HG03159 (cell line): ENCODE data around the gene SDK1.
A peak's percentile ranks its signal among the peaks of the same experiment; 100 is the strongest.

Source experiments
- ATAC-seq: cut with Tn5 transposase; IDR thresholded peaks from one replicate; pipeline ENCODE4 v1.9.1; 2021; ENCODE audit warnings: mild to moderate bottlenecking, moderate library complexity; ENCODE audit not compliant: unreplicated experiment

SDK1 gene

DNA sequence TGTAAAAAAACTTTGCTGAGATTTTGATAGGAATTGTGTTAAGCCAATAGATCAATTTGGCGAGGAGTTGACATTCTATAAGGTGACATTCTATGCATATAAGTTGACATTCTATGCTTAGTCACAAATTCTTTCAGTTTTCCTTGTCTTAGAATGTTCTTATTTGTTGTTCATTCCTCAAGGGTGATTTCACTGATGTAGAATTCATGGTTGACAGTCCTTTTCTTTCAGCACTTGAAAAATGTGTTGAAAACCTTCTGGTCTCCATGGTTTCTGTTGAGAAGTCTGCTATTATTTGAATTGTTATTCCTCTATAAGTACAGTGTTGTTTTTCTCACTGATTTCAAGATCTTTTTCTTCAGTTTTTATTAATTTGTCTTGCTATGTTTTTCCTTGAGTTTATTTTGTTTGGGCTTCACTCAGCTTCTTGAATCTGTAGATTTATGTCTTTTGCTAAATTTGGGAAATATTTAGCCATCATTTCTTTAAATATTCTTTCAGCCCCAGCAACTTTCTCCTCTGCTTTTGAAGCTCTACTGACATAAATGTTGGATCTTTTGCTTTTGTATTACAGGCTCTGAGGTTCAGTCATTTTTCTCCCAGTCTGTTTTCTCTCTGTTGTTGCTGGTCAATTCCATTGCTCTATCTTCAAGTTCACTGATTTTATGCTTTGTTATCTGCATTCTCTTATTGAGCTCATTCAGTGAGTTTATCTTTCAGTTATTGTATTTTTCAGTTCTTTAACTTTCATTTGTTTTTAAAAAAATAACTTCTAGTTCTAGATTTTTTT, 154.9 kb downstream of the SDK1 start:
- ATAC-seq, result no peak

DNA sequence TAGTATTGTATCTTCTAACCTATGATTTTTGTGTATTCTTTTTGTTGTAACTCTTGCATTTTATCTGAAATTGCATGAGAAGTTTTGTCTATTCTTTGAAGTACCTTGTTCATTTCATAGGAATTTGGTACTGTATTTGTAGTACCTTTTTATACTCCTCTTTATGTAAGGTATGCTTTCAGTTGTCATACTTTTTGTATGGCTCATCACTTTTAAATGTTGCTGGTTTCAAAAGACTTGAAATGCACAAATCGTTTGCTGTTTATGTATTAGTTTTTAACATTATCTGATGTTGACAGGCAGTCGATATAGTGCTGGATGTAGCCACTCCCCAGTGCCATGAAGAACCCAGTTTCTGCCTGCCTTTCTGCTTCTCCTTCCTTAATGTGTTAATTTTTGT, 158.1 kb downstream of the SDK1 start:
- no peak for ATAC-seq

DNA sequence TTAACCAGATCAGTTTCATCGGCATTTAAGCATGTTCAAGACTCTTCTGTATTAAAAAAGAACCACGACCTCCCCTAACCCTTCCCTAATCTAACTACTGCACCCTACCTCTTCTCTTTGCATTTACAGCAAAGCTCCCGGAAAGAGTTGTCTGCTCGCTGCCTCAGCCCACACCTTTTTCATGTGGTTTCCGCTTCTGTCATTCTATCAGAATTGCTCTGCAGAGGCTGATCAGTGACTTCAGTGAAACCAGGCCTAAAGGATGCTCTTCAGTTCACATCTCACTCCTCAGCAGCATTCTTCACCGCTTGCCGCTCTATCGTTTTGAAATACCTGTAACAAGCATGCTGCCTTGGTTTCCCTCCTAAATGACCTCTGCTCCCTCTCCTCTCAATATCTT, 160.9 kb downstream of the SDK1 start:
- ATAC-seq, result no peak

DNA sequence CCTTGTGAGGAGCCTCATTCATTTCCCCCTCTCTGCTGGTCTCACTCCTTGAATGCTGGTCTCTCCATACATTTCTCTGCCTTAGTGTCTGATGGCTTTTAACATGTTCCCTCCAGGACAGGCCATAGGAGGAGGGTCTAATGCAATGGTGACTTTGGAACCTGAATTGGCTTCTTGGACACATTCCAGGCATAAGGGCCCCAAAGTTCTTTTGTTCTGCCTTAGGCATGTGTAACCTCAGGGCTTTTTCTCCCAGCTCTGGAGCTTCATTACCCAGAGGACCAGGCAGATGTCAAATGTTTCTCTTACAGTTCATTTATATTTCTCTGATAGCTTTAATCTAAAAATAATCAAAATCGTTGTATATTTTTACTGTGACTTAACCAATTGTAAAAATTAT, 162.6 kb downstream of the SDK1 start:
- no peak for ATAC-seq

DNA sequence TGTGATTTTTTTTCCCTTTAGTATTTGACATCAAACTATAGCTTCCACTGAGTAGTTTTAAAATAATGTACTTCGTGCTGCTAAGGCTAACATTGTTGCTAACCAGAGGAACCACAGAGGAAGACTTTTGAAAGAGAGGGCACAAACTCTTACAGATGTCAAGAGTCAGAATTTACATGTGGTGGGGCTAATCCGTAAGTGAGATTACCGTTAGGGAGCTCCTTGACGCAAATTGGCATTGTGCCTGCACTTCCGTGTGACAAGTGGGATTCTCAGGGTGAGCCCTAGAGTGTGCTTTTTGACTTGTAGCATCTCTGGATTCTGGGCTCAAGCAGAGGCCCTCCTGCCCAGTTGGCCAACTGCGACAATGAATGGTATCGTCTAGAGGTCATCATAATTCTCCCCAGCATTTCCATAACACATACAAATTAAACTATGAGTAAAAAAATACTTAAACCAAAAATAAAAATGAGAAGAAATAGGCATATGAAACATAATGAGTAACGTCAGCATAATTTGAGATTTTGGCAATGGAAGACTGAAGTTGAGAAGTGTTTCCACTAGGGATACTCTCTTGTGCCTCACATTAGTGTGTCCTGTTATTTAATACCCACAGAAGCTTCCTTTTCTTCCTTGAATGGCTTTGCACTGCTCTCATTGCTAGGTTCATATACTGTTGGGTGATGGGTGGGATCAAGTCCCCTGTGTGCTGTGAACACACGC, 164.0 kb downstream of the SDK1 start:
- ATAC-seq, result no peak

DNA sequence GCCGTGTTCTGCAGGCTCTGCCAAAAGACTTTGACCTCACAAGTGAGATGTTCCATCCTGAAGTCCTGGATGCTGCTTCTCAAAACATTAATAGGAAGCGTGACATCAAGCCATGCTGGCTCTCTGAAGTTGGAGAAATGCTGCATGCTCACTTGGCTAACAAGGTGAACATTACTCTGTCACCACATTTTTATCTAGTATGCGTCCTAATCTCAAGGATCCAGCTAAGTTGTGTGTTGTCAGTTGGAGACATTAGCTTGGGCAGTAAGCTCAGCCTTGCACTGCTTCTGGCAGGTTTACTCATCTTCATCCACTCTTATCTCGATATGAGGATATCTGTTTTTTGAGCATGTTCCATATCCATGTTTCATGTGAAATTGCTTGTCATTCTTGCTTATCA, 165.2 kb downstream of the SDK1 start:
- no peak for ATAC-seq

DNA sequence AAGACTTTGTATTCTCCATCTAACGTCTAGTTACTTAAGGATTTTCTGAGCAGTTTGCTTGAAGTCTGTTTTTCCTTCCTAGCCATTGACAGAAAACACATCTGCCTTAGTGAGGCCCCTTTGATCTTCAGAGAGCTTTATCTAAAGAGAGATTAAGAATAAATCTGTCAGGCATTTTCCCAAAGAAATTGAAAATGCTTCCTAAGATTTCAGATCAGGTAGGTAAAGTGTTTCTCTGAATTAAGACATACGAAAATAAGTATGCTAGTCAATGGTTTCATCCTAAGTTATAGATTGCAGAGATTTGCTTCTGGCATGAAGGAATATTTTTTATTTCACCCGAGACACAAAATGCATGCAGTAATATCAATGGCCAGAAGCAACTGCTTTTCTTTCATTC, 168.6 kb downstream of the SDK1 start:
- ATAC-seq, result no peak

DNA sequence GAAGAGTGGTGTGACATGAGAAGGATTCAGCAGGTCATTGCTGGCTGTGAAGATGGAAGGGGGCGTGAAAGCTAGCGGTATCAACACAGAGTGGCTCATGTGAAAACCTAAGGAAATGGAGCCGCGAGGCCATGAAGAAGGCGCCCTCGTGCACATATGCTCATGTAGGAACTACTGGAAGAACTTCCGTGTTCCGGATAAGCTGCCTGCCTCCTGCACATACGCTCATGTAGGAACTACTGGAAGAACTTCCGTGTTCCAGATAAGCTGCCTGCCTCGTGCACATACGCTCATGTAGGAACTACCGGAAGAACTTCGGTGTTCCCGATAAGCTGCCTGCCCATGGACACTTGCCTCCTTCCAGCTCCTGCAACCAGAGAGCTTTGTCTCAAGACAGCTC, 179.1 kb downstream of the SDK1 start:
- no peak for ATAC-seq

DNA sequence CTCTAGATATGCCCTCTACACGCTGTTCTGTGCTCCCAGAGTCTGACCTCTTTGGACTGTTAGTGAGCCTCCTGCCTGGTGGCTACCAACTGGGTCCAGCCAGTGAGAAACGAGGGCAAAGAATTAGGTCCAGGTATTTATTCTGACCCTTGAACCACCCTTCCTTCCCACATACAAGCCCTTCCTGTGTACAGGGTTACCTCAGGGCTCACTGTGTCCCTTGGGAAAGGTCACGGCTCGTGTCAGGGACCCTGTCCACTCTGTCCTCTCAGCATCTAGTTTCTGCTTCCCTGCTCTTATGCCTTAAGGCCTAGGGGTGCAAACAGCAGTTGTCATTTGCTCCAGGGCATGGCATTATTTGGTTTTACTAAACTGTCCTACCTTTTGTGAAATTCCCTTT, 180.4 kb downstream of the SDK1 start:
- no peak for ATAC-seq

DNA sequence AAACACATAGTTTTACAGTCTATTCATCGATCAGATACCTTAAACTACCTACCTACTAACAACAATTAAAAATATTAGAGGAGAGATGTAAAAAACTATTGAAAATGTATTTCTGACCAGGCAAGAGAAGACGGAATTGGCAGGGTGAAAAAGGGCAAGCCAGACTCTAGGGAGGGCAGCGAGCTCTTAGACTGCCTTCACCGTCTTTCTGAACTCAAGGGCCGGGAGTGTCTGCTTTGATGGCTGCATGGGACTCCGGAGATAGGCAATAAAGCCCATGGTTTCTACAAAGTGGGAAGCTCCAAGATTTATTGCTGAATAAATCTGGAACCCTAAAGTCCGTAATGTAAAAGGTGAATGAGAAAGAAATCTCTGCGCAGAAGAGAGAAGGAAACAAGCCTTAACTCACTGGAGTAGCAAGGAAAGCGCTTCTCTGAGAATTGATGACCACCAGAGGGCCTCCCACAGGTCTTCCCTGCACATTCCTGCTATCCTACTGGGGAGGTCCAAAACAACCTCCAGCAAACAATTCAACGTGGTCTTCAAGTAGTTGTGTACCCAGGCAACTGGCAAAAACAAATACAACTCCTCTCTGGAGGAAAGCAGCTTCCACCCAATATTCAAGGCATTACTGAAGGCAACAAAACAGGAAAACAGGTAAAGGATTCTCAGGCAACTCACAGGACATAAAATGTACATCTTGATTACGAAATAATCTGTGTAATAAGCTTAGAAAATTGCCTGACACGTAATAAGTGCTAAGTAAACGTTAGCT, 181.3 kb downstream of the SDK1 start:
- ATAC-seq, result no peak

DNA sequence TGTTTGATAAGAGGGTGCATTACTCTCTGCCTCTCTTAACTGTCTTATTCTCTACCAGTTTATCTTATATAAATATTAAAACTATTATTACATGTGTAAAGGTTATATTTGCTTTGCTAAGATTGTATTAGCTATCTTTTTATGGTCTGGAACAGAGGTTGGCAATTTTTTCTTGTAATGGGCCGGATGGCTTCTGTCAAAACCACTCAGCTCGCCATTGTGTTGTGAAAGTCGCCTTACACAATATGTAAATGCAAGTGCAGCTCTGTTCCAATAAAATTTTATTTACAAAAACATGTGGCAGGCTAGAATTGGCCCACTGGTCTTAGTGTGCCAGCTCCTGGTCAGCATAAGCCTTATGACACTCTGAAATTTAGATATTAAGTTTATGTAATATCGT, 185.8 kb downstream of the SDK1 start:
- no peak for ATAC-seq

DNA sequence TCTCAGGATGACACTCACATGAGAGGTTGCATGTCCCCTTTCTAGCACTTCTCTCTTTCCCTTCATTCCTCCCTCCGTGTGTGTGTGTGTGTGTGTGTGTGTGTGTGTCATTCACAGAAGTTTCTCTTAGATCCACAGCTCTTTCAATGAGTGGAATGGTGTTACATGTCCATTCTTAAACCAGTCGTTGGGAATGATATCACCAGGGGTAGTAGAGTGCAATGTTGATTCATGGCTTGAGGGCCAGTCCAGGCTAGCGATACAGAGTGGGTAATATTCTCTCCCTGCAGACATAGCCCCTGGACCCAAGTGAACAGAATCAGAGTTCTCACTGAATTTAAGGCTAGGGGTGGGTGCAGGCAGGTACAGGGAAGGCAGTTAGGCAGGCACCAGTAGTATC, 187.8 kb downstream of the SDK1 start:
- no peak for ATAC-seq

DNA sequence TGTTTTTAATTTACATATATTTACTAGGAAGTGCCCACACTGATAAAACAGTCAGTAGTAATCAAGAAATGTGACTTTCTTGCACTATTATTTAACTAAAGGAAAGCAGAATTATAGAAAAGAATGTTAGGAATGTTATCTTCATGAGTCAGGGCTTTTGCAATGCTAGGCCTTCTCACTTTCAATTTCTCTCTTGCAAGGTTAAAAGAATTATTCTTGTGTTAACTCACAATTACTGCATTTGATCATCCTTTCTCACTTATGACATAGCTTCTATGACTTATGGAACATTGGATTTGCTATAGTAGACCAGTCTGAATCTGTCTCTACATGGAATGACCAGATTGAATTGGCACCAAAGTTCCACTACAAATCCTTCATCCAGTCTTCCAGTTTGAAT, 192.4 kb downstream of the SDK1 start:
- no peak for ATAC-seq

DNA sequence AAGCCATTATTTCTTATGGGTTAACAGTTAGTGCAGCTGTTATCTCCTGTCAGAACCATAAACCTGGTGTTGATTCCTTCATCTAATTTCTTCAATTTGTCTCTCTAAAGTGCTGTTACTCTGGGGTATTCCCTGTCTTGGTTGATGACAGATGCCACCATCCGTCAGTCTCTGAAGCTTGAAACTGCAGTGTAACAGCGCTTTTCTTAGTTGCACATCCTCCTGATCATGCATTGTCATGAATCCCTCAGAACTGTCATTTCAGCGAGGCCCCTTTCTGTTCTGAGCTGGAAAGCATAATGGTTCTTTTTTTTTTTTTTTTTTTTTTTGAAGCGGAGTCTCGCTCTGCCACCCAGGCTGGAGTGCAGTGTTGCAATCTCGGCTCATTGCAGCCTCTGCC, 193.9 kb downstream of the SDK1 start:
- no peak for ATAC-seq

DNA sequence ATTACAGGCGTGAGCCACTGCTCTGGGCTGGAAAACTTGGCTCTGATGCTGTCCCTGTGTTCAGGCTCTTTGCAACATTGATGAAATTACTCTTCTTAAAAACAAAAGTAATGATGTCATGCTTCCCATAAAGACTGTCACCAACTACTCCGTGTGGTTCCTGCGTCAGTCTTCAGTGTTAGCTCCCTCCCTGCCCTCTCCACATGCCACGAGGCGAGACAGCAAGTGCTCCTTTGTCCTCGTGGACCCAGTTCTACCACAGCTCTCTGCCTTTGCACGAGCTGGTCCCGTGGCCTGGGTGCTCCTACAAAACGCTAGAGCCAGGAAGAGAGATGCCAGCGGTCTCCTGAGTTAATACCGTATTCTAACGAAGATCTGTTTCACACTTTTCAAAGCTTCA, 194.5 kb downstream of the SDK1 start:
- no peak for ATAC-seq

DNA sequence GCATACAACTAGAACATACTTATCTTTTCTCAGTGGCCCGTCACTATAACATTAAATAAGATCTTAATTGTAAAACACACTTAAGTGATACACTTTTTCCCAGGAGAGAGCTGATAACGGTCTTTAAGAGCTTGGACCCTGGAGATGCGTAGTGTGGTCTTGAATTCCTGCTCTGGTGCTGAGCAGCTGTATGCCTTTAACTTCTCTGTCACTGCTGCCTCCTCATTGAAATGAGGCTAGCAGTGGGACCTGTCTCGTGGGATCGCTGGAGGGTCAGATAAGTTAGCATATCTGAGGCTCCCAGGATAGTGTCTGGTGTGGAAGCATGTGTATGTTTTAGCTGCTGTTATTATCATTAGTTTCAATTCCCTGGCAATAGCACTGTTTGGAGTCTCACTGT, 194.9 kb downstream of the SDK1 start:
- ATAC-seq, result no peak

DNA sequence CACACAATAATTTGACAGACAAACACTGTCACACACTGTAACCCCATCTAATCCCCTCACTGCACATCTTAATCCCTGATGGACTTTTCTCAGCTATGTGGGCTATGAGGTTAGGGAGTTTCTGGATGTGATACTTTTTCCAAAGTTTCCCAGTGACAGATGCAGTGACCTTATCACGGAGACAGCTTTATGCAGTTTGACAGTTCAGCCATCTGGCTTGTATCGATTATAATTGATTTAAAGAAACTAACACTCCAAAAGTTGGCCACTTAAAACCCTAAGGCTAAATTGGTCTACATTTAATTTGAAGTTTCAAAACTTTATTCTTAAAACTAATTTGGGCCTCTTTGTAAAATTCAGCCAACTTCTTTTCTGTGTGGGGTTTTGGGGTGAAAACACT, 196.7 kb downstream of the SDK1 start:
- no peak for ATAC-seq

DNA sequence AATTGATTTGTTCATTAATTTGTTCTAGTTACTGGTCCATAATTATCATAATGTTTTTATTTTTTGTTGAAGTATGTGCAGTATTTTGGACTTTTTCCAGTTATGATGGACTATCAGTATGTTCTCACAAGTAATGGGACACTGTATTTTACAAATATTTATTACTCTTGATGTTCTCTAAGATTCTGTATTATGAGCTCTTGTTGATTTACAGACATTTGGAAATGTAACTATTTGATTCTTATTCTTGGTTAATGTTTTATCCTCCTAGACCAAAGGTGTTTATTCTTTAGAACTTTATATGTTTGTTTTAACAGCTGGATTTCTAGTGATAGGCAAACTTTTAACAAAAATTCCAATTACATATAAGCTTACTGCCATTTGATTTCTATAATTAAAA, 200.6 kb downstream of the SDK1 start:
- no peak for ATAC-seq

DNA sequence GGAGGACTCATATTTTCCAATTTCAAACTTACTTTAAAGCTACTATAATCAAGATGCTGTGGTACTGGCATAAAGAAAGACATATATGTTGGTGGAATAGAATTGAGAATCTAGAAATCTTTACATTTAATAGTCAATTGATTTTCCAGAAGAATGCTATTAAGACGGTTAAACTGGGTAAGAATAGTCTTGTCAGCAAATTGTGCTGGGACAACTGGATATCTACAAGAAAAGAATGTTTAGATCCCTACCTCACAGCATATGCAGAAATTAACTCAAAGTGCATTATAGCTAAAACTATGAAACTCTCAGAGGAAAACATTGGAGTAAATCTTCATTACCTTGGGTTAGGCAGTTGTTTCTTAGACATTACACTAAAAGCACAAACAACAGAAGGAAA, 203.3 kb downstream of the SDK1 start:
- no peak for ATAC-seq

DNA sequence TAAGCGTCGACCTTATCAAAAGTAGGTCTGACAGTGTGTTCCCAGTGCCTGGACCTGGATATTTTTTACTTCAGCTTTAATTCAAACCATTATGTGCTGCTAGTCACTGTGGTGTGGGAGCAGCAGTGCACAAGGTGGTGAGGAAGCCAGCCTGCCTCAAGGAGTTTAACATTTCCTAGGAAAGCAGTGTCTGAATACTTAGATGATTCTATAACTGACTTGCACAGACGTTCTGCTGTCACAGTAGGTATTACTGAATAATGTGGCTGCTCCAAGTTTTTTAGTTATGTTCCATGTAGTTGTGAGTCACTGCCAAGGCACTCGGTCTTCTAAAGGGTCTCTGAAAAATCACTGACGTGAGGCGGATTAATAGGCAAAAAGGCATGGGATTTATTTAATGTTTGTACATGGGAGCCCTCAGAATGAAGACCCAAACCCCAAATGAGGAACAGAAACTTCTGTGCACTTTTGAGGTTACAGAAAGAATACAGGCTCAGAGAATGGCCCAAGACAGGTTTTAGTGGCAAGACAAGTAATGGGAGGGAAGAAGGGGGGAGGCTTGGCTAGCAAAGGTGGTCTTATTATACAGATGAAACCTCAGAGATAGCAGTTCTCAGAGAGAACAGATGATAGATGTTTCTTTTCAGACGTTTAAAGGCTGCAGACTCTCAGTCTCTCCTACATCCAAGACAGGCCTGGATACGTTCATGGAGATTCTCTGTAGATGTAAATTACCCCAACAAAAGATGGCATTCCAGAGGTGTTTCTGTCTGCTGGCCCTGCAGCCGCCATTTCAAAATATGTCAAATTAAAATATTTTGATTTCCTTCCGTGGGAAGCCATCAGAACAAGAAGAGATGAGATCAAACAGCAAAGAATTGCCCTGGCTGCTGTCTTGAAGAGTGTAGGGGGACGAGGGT, 209.3 kb downstream of the SDK1 start:
- ATAC-seq, result peak; percentile 70

DNA sequence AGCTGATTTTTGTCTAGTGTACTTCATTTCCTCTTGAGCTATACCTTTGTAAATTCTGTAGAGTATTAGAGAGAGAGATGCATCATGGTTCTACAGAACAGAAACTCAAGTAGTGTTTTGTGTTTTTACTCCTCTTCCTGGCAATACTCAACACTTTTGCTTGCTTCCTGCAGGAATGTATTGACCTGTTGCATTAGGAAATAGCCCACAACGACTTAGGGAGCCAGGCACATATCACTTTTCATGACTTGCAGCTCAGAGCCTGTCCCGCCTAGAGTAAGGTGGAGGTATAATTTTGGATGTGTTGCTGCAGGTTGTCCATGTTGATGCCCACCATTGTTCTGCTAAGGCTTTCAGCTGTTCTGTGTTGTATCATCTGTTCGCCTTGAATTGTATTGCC, 216.3 kb downstream of the SDK1 start:
- ATAC-seq, result no peak
